Neuron (in vitro differentiated cells): ENCODE data around the gene RARS1.

Experiments
- H2AFZ ChIP-seq: one replicate; pipeline ENCODE4 v1.6.1; 2013; ENCODE audit warnings: low read depth, mild to moderate bottlenecking, inconsistent platforms, low read length, moderate library complexity
- H3K27me3 ChIP-seq: one replicate; pipeline ENCODE4 v1.6.1; 2013; ENCODE audit warnings: low read length; ENCODE audit not compliant: insufficient read depth
- H3K36me3 ChIP-seq: one replicate; pipeline ENCODE4 v1.6.1; 2013; ENCODE audit warnings: low read length; ENCODE audit not compliant: insufficient read depth
- H3K4me1 ChIP-seq: one replicate; pipeline ENCODE4 v1.6.1; 2013; ENCODE audit warnings: low read length; ENCODE audit not compliant: insufficient read depth
- H3K4me3 ChIP-seq: 2 replicates; pipeline ENCODE4 v1.5.1; 2013; ENCODE audit warnings: mild to moderate bottlenecking, low read length, moderate library complexity
- H3K9me3 ChIP-seq: one replicate; pipeline ENCODE4 v1.6.1; 2013; ENCODE audit warnings: low read length

Gene RARS1

DNA sequence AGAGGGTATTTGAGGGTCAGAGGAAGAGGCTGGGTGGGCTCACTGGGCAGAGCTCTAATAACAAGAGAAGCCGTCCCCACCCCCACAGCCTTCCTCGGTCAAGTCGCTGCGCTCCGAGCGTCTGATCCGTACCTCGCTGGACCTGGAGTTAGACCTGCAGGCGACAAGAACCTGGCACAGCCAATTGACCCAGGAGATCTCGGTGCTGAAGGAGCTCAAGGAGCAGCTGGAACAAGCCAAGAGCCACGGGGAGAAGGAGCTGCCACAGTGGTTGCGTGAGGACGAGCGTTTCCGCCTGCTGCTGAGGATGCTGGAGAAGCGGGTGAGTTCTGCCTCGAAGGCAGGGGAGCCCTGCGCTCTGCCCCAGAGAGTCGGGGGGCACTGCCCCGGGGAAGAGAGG is 21.6 kb upstream of the RARS1 start:
- Histone ChIP-seq H3K4me1 (no peaks in the 10 kb centered on the region), H3K27me3 (no peaks in the 10 kb centered on the region), H3K4me3 (no peak overlapping the region), H3K9me3 (no peaks in the 10 kb centered on the region), H3K36me3 (peaks cover 69% of the 10 kb centered on the region), H2AFZ (no peak overlapping the region)

DNA sequence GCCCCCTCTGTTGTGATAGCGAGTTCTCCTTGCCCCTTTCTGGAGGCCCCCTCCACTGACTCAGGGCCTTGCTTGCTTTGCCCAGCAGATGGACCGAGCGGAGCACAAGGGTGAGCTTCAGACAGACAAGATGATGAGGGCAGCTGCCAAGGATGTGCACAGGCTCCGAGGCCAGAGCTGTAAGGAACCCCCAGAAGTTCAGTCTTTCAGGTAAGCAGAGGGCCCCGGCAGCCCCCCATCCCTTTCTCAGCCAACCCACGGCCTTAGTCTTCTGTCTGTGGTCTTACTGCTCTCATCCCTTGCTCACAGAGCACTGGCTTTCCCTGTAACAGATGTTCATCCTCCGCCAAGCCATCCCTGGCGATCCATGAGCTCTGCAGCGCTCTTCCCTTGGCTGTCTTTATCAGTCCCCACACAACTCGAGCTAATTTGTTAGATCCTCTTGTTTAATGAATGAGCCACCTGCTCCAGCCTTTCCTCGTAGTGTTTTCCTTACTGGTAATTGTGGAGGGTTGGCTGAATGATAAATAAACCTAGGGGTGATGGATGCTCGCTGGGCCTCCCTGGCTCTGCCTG is 18.4 kb upstream of the RARS1 start:
- H3K9me3 ChIP-seq: no peaks in the 10 kb centered on the region
- H3K27me3 ChIP-seq: no peaks in the 10 kb centered on the region
- no peak overlapping the region for H2AFZ ChIP-seq
- H3K4me3 ChIP-seq: no peak overlapping the region
- H3K36me3 ChIP-seq: peaks cover 57% of the 10 kb centered on the region
- no peaks in the 10 kb centered on the region for H3K4me1 ChIP-seq

DNA sequence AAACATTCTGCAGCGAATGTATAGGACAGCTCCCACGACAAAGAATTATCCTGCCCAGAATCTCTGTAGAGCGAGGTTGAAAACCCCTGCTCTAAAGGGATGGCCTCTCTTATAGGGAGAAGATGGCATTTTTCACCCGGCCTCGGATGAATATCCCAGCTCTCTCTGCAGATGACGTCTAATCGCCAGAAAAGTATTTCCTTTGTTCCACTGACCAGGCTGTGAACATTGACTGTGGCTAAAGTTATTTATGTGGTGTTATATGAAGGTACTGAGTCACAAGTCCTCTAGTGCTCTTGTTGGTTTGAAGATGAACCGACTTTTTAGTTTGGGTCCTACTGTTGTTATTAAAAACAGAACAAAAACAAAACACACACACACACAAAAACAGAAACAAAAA is 17.4 kb upstream of the RARS1 start:
- H3K27me3 ChIP-seq: no peaks in the 10 kb centered on the region
- peaks cover 52% of the 10 kb centered on the region for H3K36me3 ChIP-seq
- H3K4me1 ChIP-seq: no peaks in the 10 kb centered on the region
- no peaks in the 10 kb centered on the region for H3K9me3 ChIP-seq
- H2AFZ ChIP-seq: no peak overlapping the region
- no peak overlapping the region for H3K4me3 ChIP-seq

GRCh38 chr5:168469816-168470215 is 16.5 kb upstream of the RARS1 start:
- Histone ChIP-seq H3K36me3 (peaks cover 48% of the 10 kb centered on the region), H2AFZ (no peak overlapping the region), H3K4me1 (no peaks in the 10 kb centered on the region), H3K27me3 (no peaks in the 10 kb centered on the region), H3K9me3 (no peaks in the 10 kb centered on the region), H3K4me3 (no peak overlapping the region)

GRCh38 chr5:168471785-168472184 is 14.5 kb upstream of the RARS1 start:
- H3K4me1 ChIP-seq: no peaks in the 10 kb centered on the region
- H3K27me3 ChIP-seq: no peaks in the 10 kb centered on the region
- H3K9me3 ChIP-seq: no peaks in the 10 kb centered on the region
- peaks cover 31% of the 10 kb centered on the region for H3K36me3 ChIP-seq
- H3K4me3 ChIP-seq: no peak overlapping the region
- no peak overlapping the region for H2AFZ ChIP-seq

DNA sequence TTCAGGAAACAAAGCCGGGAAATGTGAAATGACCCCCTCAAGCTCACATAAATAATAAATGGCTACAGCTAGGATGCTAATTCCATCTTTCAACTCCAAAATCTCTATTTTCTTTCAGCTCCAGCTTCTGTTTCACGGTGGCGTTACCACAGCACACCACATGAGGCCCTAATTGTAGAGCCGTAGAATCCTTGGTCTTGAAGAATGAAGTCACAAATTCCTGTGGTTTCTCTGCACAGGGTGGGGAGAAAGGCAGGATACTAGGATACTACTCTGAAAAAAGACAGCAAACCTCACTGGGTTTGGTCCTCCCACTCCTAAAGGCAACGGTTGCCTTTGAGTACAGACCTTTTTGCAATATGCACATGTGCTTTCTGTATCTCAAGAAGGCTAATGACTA is 13.9 kb upstream of the RARS1 start:
- Histone ChIP-seq H3K4me3 (no peak overlapping the region), H2AFZ (no peak overlapping the region), H3K9me3 (no peaks in the 10 kb centered on the region), H3K36me3 (peaks cover 29% of the 10 kb centered on the region), H3K27me3 (no peaks in the 10 kb centered on the region), H3K4me1 (no peaks in the 10 kb centered on the region)

- H3K4me1 ChIP-seq: no peaks in the 10 kb centered on the region
- no peak overlapping the region for H2AFZ ChIP-seq
- H3K27me3 ChIP-seq: no peaks in the 10 kb centered on the region
- H3K4me3 ChIP-seq: no peak overlapping the region
- H3K36me3 ChIP-seq: peaks cover 22% of the 10 kb centered on the region
- H3K9me3 ChIP-seq: no peaks in the 10 kb centered on the region
Observed at GRCh38 chr5:168474319-168474718, 12.0 kb upstream of the RARS1 start.

DNA sequence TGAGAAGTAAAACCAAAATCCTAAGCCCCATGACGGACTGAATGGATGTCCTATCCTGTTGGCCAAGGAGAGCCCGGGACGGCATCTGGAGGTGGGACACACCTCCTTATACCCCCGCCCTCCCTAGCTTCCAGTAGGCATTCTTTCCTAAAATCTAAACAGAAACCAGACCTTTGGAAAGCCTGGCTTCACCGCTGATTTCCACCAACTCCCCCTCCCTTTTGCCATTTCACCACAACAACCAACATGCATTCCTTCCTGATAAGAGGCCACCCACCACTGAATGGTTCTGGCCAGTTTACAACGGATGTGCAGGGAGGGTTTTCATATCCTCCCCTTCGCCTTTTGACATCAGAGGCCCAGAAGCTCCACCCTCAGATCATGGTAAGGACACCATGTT is 9.2 kb upstream of the RARS1 start:
- H2AFZ ChIP-seq: no peak overlapping the region
- no peaks in the 10 kb centered on the region for H3K27me3 ChIP-seq
- H3K4me3 ChIP-seq: no peak overlapping the region
- no peaks in the 10 kb centered on the region for H3K4me1 ChIP-seq
- H3K9me3 ChIP-seq: no peaks in the 10 kb centered on the region
- H3K36me3 ChIP-seq: peaks cover 9% of the 10 kb centered on the region

DNA sequence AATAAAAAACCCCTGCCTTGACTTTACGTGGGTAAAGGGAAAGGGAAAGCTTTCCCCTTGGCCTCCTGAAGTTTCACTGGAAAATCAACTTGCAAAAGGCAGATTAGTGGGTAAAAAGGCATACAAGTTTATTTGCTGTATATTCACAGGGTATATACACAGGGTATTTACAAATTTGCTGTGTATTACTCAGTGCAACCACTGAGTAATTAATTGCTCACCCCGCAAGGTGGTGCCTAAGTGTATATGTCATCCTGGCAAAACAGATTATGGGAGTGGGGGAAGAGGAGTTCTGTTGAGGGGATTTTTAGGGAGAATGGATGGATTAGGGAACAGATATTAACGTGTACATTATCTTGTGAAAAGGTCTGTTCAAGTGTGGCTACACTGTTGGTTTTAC is 7.1 kb upstream of the RARS1 start:
- no peak overlapping the region for H2AFZ ChIP-seq

DNA sequence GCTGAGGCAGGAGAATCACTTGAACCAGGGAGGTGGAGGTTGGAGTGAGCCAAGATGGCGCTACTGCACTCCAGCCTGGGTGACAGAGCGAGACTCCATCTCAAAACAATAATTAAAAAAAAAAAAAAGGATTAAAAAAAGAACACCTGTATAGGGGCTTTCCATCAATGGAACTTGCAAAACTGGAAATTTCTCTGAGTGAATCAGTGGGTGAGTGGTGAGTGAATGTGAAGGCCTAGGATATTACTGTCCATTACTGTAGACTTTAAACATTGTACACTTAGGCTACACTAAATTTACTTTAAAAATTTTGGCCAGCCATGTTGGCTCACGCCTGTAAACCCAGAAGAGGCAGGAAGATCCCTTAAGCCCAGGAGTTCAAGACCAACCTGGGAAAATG is 5.7 kb upstream of the RARS1 start:
- Histone ChIP-seq H3K4me1 (no peaks in the 10 kb centered on the region), H3K36me3 (no peaks in the 10 kb centered on the region), H3K9me3 (no peaks in the 10 kb centered on the region), H3K27me3 (no peaks in the 10 kb centered on the region), H3K4me3 (no peak overlapping the region), H2AFZ (no peak overlapping the region)

More for the DNA sequence above, 7.1 kb upstream of the RARS1 start:
- no peak overlapping the region for H3K4me3 ChIP-seq
- H3K27me3 ChIP-seq: no peaks in the 10 kb centered on the region
- H3K9me3 ChIP-seq: no peaks in the 10 kb centered on the region
- H3K4me1 ChIP-seq: no peaks in the 10 kb centered on the region
- H3K36me3 ChIP-seq: peaks cover 4% of the 10 kb centered on the region

DNA sequence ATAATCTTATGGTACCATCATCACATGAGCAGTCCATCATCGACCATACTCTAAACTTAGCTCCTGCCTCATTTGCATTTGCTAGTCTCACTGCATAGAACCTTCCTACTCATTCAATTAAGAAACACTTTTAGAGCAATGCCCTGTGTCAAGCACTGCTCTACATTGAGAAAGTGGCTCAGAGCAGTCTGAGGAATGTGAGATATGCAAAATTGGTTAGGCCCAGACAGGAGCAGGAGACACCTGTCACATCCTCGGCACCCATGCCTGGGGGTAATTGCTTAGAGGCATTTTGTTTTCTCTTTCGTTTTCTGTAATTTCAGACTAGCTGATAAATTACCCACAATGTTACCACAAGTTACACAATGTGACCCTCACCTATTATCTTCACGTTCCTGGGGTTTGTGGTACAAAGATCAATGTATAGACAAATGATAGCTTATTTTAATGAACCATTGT is 4.9 kb upstream of the RARS1 start:
- H2AFZ ChIP-seq: no peak overlapping the region
- no peaks in the 10 kb centered on the region for H3K9me3 ChIP-seq
- H3K4me3 ChIP-seq: no peak overlapping the region
- H3K27me3 ChIP-seq: no peaks in the 10 kb centered on the region
- H3K4me1 ChIP-seq: no peaks in the 10 kb centered on the region
- no peaks in the 10 kb centered on the region for H3K36me3 ChIP-seq

DNA sequence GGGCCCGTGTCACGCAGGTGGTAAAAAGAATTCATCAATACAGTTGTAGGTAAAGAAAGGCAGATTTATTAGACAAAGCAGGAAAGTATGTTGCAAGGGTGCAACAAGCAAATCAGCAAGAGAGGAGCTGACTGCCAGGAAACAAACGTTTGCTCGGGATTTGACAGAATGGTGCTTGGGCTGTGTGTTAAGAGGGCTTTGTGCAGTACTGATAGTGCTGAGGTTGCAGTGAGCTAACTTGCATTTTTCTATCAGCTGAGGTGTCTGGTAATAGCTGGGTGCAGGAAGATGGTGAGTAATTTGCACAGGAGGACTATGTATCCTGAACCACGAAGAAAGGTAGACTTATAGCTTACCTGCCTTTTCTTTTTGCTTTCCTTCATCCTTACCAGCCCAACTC is 3.9 kb upstream of the RARS1 start:
- H3K4me1 ChIP-seq: peaks cover 3% of the 10 kb centered on the region
- H3K9me3 ChIP-seq: no peaks in the 10 kb centered on the region
- H3K4me3 ChIP-seq: no peak overlapping the region
- no peaks in the 10 kb centered on the region for H3K27me3 ChIP-seq
- no peak overlapping the region for H2AFZ ChIP-seq
- H3K36me3 ChIP-seq: no peaks in the 10 kb centered on the region

- Histone ChIP-seq H3K9me3 (no peaks in the 10 kb centered on the region), H3K4me3 (no peak overlapping the region), H3K27me3 (no peaks in the 10 kb centered on the region), H2AFZ (no peak overlapping the region), H3K4me1 (peaks cover 8% of the 10 kb centered on the region), H3K36me3 (peaks cover 55% of the 10 kb centered on the region)
Observed at GRCh38 chr5:168489059-168489458, 2.8 kb downstream of the RARS1 start.

- H3K36me3 ChIP-seq: peaks cover 83% of the 10 kb centered on the region
Observed at GRCh38 chr5:168494057-168494555, 7.8 kb downstream of the RARS1 start.

More at GRCh38 chr5:168494057-168494555, 7.8 kb downstream of the RARS1 start:
- Histone ChIP-seq H3K9me3 (no peaks in the 10 kb centered on the region), H3K4me3 (no peak overlapping the region), H3K27me3 (no peaks in the 10 kb centered on the region), H2AFZ (no peak overlapping the region), H3K4me1 (no peaks in the 10 kb centered on the region)
